HepG2 (cell line): ENCODE data around the gene FOXP3. TPM values are rescaled to one million over a fixed set of nuclear protein-coding genes. Genes with fewer than 3 reads are reported as not detected.

ENCODE experiments used
- AKAP8 ChIP-seq: sonication (generic); formaldehyde crosslinking; IDR thresholded peaks from 2 replicates; pipeline ENCODE4 v1.5.1; 2020; ENCODE audit warnings: mild to moderate bottlenecking, missing genetic modification reagents
- ARNT2 ChIP-seq: sonication (generic); formaldehyde crosslinking; IDR thresholded peaks from 2 replicates; pipeline ENCODE4 v1.8.0; 2022; ENCODE audit warnings: mild to moderate bottlenecking, low read depth, missing genetic modification reagents, moderate library complexity
- CSRNP1 ChIP-seq: sonication (generic); formaldehyde crosslinking; IDR thresholded peaks from 2 replicates; pipeline ENCODE4 v1.8.1; 2023; ENCODE audit warnings: mild to moderate bottlenecking, missing genetic modification reagents
- HDAC1 ChIP-seq: sonication (generic); formaldehyde crosslinking; IDR thresholded peaks from 2 replicates; pipeline ENCODE4 v1.5.1; 2020; ENCODE audit warnings: mild to moderate bottlenecking, missing genetic modification reagents
- HOXA5 ChIP-seq: sonication (generic); formaldehyde crosslinking; IDR thresholded peaks from 2 replicates; pipeline ENCODE4 v1.4.0; 2020; ENCODE audit warnings: missing genetic modification reagents
- MBNL3 ChIP-seq: fragments of 250-450 bp; sonication (Bioruptor Pico); conservative IDR thresholded peaks from 2 replicates; pipeline ENCODE4 v1.8.0; 2022; ENCODE audit warnings: mild to moderate bottlenecking, inconsistent platforms
- ZNF326 ChIP-seq: sonication (generic); formaldehyde crosslinking; IDR thresholded peaks from 2 replicates; pipeline ENCODE4 v1.4.0; 2020; ENCODE audit warnings: missing genetic modification reagents, borderline replicate concordance
- polyA plus RNA-seq, 8 experiments: library from polyadenylated mRNA; depleted of rRNA in 3 of 8; stranded (reverse) in 7 of 8; unstranded in 1 of 8; fragments of >200 nt; fragmentation: Illumina TruSeq in 4 of 8; extraction: Trizol in 4 of 8; gene quantifications; 2 replicates each; pipeline versions ENCODE4 v1.2.1 to v1.2.3, GENCODE V29; 2011 to 2016; ENCODE audit warnings: low read depth in 4 of 8, missing spikeins in 1 of 8, mixed read lengths in 1 of 8; ENCODE audit not compliant: insufficient read depth in 1 of 8
- total RNA-seq, 5 experiments: library from RNA; depleted of rRNA; stranded (reverse); fragments of >200 nt; fragmentation: Illumina TruSeq; extraction: Trizol; gene quantifications; 2 replicates each; pipeline ENCODE4 v1.2.3, GENCODE V29; 2016; ENCODE audit warnings: low read depth in 1 of 5
- TF ChIP-seq, protein P1 (sequence below): sonication (generic); formaldehyde crosslinking; IDR thresholded peaks from 2 replicates; pipeline ENCODE4 v1.4.0; 2020; ENCODE audit warnings: missing genetic modification reagents
- TF ChIP-seq, protein P2 (sequence below): IDR thresholded peaks from 2 replicates; pipeline ENCODE4 v1.4.0; 2020; ENCODE audit warnings: mild to moderate bottlenecking, missing genetic modification reagents

The FOXP3 gene
- total and polyA plus RNA-seq, 2 of the 13 experiments (the other 11 are each of a cell fraction or from before 2014, with no cell fraction given), result 0.04 TPM; not detected in 1

DNA sequence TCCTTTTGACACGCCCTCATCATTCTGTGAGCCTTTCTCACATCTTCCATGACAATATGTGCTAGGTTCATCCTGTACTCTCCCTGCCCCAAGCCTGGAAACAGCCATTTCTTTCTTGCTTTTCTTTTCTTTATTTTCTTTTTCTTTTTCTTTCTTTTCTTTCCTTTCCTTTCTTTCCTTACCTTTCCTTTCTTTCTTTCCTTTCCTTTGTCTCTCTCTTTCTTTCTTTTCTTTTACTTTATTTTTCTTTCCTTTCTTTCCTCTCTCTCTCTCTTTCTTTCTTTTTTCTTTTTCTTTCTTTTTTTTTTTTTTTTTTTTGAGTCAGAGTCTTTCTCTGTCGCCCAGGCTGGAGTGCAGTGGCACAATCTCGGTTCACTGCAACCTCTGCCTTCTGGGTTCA lies 19.7 kb upstream of the FOXP3 start (continued):
- TF ChIP-seq, protein P1, sequence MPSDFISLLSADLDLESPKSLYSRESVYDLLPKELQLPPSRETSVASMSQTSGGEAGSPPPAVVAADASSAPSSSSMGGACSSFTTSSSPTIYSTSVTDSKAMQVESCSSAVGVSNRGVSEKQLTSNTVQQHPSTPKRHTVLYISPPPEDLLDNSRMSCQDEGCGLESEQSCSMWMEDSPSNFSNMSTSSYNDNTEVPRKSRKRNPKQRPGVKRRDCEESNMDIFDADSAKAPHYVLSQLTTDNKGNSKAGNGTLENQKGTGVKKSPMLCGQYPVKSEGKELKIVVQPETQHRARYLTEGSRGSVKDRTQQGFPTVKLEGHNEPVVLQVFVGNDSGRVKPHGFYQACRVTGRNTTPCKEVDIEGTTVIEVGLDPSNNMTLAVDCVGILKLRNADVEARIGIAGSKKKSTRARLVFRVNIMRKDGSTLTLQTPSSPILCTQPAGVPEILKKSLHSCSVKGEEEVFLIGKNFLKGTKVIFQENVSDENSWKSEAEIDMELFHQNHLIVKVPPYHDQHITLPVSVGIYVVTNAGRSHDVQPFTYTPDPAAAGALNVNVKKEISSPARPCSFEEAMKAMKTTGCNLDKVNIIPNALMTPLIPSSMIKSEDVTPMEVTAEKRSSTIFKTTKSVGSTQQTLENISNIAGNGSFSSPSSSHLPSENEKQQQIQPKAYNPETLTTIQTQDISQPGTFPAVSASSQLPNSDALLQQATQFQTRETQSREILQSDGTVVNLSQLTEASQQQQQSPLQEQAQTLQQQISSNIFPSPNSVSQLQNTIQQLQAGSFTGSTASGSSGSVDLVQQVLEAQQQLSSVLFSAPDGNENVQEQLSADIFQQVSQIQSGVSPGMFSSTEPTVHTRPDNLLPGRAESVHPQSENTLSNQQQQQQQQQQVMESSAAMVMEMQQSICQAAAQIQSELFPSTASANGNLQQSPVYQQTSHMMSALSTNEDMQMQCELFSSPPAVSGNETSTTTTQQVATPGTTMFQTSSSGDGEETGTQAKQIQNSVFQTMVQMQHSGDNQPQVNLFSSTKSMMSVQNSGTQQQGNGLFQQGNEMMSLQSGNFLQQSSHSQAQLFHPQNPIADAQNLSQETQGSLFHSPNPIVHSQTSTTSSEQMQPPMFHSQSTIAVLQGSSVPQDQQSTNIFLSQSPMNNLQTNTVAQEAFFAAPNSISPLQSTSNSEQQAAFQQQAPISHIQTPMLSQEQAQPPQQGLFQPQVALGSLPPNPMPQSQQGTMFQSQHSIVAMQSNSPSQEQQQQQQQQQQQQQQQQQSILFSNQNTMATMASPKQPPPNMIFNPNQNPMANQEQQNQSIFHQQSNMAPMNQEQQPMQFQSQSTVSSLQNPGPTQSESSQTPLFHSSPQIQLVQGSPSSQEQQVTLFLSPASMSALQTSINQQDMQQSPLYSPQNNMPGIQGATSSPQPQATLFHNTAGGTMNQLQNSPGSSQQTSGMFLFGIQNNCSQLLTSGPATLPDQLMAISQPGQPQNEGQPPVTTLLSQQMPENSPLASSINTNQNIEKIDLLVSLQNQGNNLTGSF (CRISPR knock-in tag), result no peak
- TF ChIP-seq MBNL3 (no peak), HDAC1 (CRISPR knock-in tag) (no peak), AKAP8 (CRISPR knock-in tag) (no peak), HOXA5 (CRISPR knock-in tag) (no peak), ARNT2 (CRISPR knock-in tag) (no peak), ZNF326 (CRISPR knock-in tag) (no peak), CSRNP1 (CRISPR knock-in tag) (no peak)
- TF ChIP-seq, protein P2, sequence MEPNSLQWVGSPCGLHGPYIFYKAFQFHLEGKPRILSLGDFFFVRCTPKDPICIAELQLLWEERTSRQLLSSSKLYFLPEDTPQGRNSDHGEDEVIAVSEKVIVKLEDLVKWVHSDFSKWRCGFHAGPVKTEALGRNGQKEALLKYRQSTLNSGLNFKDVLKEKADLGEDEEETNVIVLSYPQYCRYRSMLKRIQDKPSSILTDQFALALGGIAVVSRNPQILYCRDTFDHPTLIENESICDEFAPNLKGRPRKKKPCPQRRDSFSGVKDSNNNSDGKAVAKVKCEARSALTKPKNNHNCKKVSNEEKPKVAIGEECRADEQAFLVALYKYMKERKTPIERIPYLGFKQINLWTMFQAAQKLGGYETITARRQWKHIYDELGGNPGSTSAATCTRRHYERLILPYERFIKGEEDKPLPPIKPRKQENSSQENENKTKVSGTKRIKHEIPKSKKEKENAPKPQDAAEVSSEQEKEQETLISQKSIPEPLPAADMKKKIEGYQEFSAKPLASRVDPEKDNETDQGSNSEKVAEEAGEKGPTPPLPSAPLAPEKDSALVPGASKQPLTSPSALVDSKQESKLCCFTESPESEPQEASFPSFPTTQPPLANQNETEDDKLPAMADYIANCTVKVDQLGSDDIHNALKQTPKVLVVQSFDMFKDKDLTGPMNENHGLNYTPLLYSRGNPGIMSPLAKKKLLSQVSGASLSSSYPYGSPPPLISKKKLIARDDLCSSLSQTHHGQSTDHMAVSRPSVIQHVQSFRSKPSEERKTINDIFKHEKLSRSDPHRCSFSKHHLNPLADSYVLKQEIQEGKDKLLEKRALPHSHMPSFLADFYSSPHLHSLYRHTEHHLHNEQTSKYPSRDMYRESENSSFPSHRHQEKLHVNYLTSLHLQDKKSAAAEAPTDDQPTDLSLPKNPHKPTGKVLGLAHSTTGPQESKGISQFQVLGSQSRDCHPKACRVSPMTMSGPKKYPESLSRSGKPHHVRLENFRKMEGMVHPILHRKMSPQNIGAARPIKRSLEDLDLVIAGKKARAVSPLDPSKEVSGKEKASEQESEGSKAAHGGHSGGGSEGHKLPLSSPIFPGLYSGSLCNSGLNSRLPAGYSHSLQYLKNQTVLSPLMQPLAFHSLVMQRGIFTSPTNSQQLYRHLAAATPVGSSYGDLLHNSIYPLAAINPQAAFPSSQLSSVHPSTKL (CRISPR knock-in tag), result no peak
